Astrocyte of the cerebellum (primary cell): ENCODE data around the gene TOPBP1.

Experiments used
- DNase-seq: peaks from one replicate; pipeline ENCODE4 v3.0.0-alpha.2; 2011; ENCODE audit warnings: low read depth
- H3K4me3 ChIP-seq: 2 replicates; pipeline ENCODE4 v1.5.1; 2011; ENCODE audit warnings: mild to moderate bottlenecking, low read depth, low read length, moderate library complexity
- CTCF ChIP-seq: IDR thresholded peaks from 2 replicates; pipeline ENCODE4 v1.5.1; 2012; ENCODE audit warnings: low read length, low read depth, moderate library complexity, mild to moderate bottlenecking; ENCODE audit errors: missing control alignments
- in situ Hi-C: cut with HindIII; loops from 2 replicates; pipeline ENCODE4 v1.10.0; 2017; ENCODE audit warnings: low sequenced_read_pairs

Gene TOPBP1

GRCh38 chr3:133663569-133664313, 2.0 kb upstream of the TOPBP1 start:
- peak; percentile 70 for TF ChIP-seq CTCF
- DNase-seq, result peak; percentile 36
- in situ Hi-C loops, result no loop called here
- no peak overlapping the region for H3K4me3 ChIP-seq

GRCh38 chr3:133662278-133662651, 524 bp upstream of the TOPBP1 start:
- in situ Hi-C loops, result no loop called here
- DNase-seq, result no peak
- no peak for TF ChIP-seq CTCF
- peak overlapping the region; percentile 76 for H3K4me3 ChIP-seq

GRCh38 chr3:133659806-133660205, 1.9 kb downstream of the TOPBP1 start:
- H3K4me3 ChIP-seq, result no peak overlapping the region
- no peak for TF ChIP-seq CTCF
- in situ Hi-C loops, result no loop called here
- DNase-seq, result no peak

GRCh38 chr3:133655731-133656515, 5.8 kb downstream of the TOPBP1 start:
- no peak for TF ChIP-seq CTCF
- H3K4me3 ChIP-seq, result no peak overlapping the region
- in situ Hi-C loops, result no loop called here
- no peak for DNase-seq

- in situ Hi-C loops, result no loop called here
- no peak overlapping the region for H3K4me3 ChIP-seq
- DNase-seq, result no peak
- TF ChIP-seq CTCF, result no peak
Observed at GRCh38 chr3:133649486-133650068, 12.2 kb downstream of the TOPBP1 start.

DNA sequence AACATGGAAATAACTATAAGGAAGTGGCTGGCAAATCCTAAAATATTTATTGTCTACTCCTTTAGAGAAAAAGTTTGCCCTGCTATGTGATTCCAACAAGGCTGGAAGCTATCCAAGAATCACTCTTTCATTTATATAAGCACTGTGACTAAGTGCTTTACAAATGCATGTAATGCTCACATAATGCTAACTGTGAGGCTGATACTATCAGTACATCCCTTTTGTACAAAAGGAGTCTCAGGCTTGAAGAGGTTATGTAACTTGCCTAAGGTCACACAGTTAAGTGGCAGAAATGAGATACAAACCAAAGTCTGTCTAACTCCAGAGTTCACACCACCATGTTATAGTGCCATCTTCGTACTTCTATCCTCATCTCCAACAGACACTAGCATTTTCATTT, 17.0 kb downstream of the TOPBP1 start:
- peak; percentile 66 for DNase-seq

More for the DNA sequence above, 17.0 kb downstream of the TOPBP1 start:
- in situ Hi-C loops, result no loop called here
- TF ChIP-seq CTCF, result no peak
- no peak overlapping the region for H3K4me3 ChIP-seq
